IPS-15b (cell line): ENCODE measurements around the gene IRF2BP2.
A peak's percentile ranks its signal among the peaks of the same experiment; 100 is the strongest.

Experiments used
- H3K27me3 ChIP-seq: one replicate; pipeline ENCODE4 v1.6.1; 2013; ENCODE audit warnings: low read length; ENCODE audit not compliant: control insufficient read depth, insufficient read depth
- H3K36me3 ChIP-seq: one replicate; pipeline ENCODE4 v1.6.1; 2013; ENCODE audit warnings: low read length; ENCODE audit not compliant: control insufficient read depth, insufficient read depth
- H3K4me1 ChIP-seq: one replicate; pipeline ENCODE4 v1.6.1; 2013; ENCODE audit warnings: mild to moderate bottlenecking, low read length; ENCODE audit not compliant: control insufficient read depth, insufficient read depth
- H3K4me3 ChIP-seq: one replicate; pipeline ENCODE4 v1.5.1; 2013; ENCODE audit warnings: low read depth, low read length
- H3K9ac ChIP-seq: one replicate; pipeline ENCODE4 v1.6.1; 2013; ENCODE audit warnings: low read depth, mild to moderate bottlenecking, low read length
- H3K9me3 ChIP-seq: one replicate; pipeline ENCODE4 v1.6.1; 2013; ENCODE audit warnings: mild to moderate bottlenecking, low read length; ENCODE audit not compliant: control insufficient read depth, insufficient read depth

IRF2BP2 gene

GRCh38 chr1:234619071-234619480 is 9.1 kb upstream of the IRF2BP2 start:
- Histone ChIP-seq H3K4me3 (no peak overlapping the region), H3K4me1 (peaks cover 2% of the 10 kb centered on the region), H3K9me3 (no peaks in the 10 kb centered on the region), H3K9ac (no peak overlapping the region), H3K27me3 (no peaks in the 10 kb centered on the region), H3K36me3 (no peaks in the 10 kb centered on the region)

GRCh38 chr1:234618737-234619049 is 8.7 kb upstream of the IRF2BP2 start:
- Histone ChIP-seq H3K4me1 (peaks cover 2% of the 10 kb centered on the region), H3K27me3 (no peaks in the 10 kb centered on the region), H3K9ac (no peak overlapping the region), H3K9me3 (no peaks in the 10 kb centered on the region), H3K4me3 (no peak overlapping the region), H3K36me3 (no peaks in the 10 kb centered on the region)

- no peak overlapping the region for H3K4me3 ChIP-seq
- peaks cover 2% of the 10 kb centered on the region for H3K4me1 ChIP-seq
- no peak overlapping the region for H3K9ac ChIP-seq
- H3K27me3 ChIP-seq, result no peaks in the 10 kb centered on the region
- H3K36me3 ChIP-seq, result no peaks in the 10 kb centered on the region
- no peaks in the 10 kb centered on the region for H3K9me3 ChIP-seq
Measured at GRCh38 chr1:234617986-234618736, 8.2 kb upstream of the IRF2BP2 start.

GRCh38 chr1:234617131-234617985 is 7.4 kb upstream of the IRF2BP2 start:
- Histone ChIP-seq H3K9ac (no peak overlapping the region), H3K4me1 (peaks cover 6% of the 10 kb centered on the region), H3K9me3 (no peaks in the 10 kb centered on the region), H3K27me3 (no peaks in the 10 kb centered on the region), H3K36me3 (no peaks in the 10 kb centered on the region), H3K4me3 (no peak overlapping the region)

- H3K4me1 ChIP-seq, result peaks cover 13% of the 10 kb centered on the region
Measured at GRCh38 chr1:234616644-234617043, 6.7 kb upstream of the IRF2BP2 start.

GRCh38 chr1:234614081-234614489 is 4.1 kb upstream of the IRF2BP2 start:
- Histone ChIP-seq H3K9ac (no peak overlapping the region), H3K27me3 (no peaks in the 10 kb centered on the region)

More at GRCh38 chr1:234616644-234617043, 6.7 kb upstream of the IRF2BP2 start:
- no peaks in the 10 kb centered on the region for H3K27me3 ChIP-seq
- H3K9ac ChIP-seq, result no peak overlapping the region
- no peak overlapping the region for H3K4me3 ChIP-seq
- H3K36me3 ChIP-seq, result no peaks in the 10 kb centered on the region
- H3K9me3 ChIP-seq, result no peaks in the 10 kb centered on the region

GRCh38 chr1:234613128-234613875 is 3.3 kb upstream of the IRF2BP2 start:
- Histone ChIP-seq H3K9me3 (no peaks in the 10 kb centered on the region), H3K4me1 (peaks cover 15% of the 10 kb centered on the region), H3K9ac (no peak overlapping the region), H3K36me3 (no peaks in the 10 kb centered on the region), H3K27me3 (no peaks in the 10 kb centered on the region), H3K4me3 (no peak overlapping the region)

More at GRCh38 chr1:234614081-234614489, 4.1 kb upstream of the IRF2BP2 start:
- Histone ChIP-seq H3K4me1 (peaks cover 15% of the 10 kb centered on the region), H3K4me3 (no peak overlapping the region), H3K36me3 (no peaks in the 10 kb centered on the region), H3K9me3 (no peaks in the 10 kb centered on the region)

GRCh38 chr1:234612352-234613127 is 2.6 kb upstream of the IRF2BP2 start:
- H3K4me1 ChIP-seq, result peaks cover 17% of the 10 kb centered on the region
- no peak overlapping the region for H3K4me3 ChIP-seq
- H3K9me3 ChIP-seq, result no peaks in the 10 kb centered on the region
- peaks cover 1% of the 10 kb centered on the region for H3K36me3 ChIP-seq
- H3K9ac ChIP-seq, result no peak overlapping the region
- H3K27me3 ChIP-seq, result no peaks in the 10 kb centered on the region

GRCh38 chr1:234611847-234612351 is 1.9 kb upstream of the IRF2BP2 start:
- H3K4me1 ChIP-seq, result peaks cover 15% of the 10 kb centered on the region
- no peak overlapping the region for H3K4me3 ChIP-seq
- H3K27me3 ChIP-seq, result no peaks in the 10 kb centered on the region
- peaks cover 6% of the 10 kb centered on the region for H3K36me3 ChIP-seq
- no peaks in the 10 kb centered on the region for H3K9me3 ChIP-seq
- H3K9ac ChIP-seq, result no peak overlapping the region

- H3K4me3 ChIP-seq, result peak overlapping the region; percentile 1
- H3K36me3 ChIP-seq, result peaks cover 7% of the 10 kb centered on the region
- H3K27me3 ChIP-seq, result no peaks in the 10 kb centered on the region
- no peaks in the 10 kb centered on the region for H3K9me3 ChIP-seq
- no peak overlapping the region for H3K9ac ChIP-seq
- peaks cover 15% of the 10 kb centered on the region for H3K4me1 ChIP-seq
Measured at GRCh38 chr1:234611225-234611846, 1.4 kb upstream of the IRF2BP2 start.
